ENCODE results near the gene CCL24. TPM values are rescaled to one million over a fixed set of nuclear protein-coding genes. Genes with fewer than 3 reads are reported as not detected.
"Not testable (repeated sequence)": the region's sequence is repeated elsewhere in the genome, so short reads cannot be mapped to it uniquely, and the experiment has no call there.

The CCL24 gene
- not detected in 2 replicates for total RNA-seq

GRCh38 chr7:75813781-75814236, at the start of gene CCL24:
Gene CCL24 (minus strand): TSS chr7:75813806. CDS start chr7:75813715, 91 bp downstream.
- TF ChIP-seq CTCF (conservative IDR thresholded peaks at IDR 0.05; ENCODE audit: low read depth, low read length): no peak
- no peak for DNase-seq (ENCODE audit: low read depth)

GRCh38 chr7:75861636-75862035, 48.0 kb upstream of the CCL24 start:
- TF ChIP-seq CTCF (conservative IDR thresholded peaks at IDR 0.05; ENCODE audit: low read depth, low read length): no peak
- no peak overlapping the region for H3K4me3 ChIP-seq (ENCODE audit: low read depth, low read length)

More at GRCh38 chr7:75813781-75814236, at the start of gene CCL24:
- H3K4me3 ChIP-seq (ENCODE audit: low read depth, low read length): no peak within 1 kb of the TSS

GRCh38 chr7:75858410-75858809, 44.8 kb upstream of the CCL24 start:
- no peak for DNase-seq (ENCODE audit: low read depth)
- H3K4me3 ChIP-seq (ENCODE audit: low read depth, low read length): no peak overlapping the region
- no peak for TF ChIP-seq CTCF (conservative IDR thresholded peaks at IDR 0.05; ENCODE audit: low read depth, low read length)

More at GRCh38 chr7:75861636-75862035, 48.0 kb upstream of the CCL24 start:
- no peak for DNase-seq (ENCODE audit: low read depth)

GRCh38 chr7:75856536-75856935, 42.9 kb upstream of the CCL24 start:
- no peak overlapping the region for H3K4me3 ChIP-seq (ENCODE audit: low read depth, low read length)
- TF ChIP-seq CTCF (conservative IDR thresholded peaks at IDR 0.05; ENCODE audit: low read depth, low read length): no peak
- DNase-seq (ENCODE audit: low read depth): no peak

- not testable (repeated sequence) for DNase-seq (ENCODE audit: low read depth); H3K4me3 ChIP-seq (ENCODE audit: low read depth, low read length)
Measured at GRCh38 chr7:75854813-75855345, 41.3 kb upstream of the CCL24 start.

- DNase-seq (ENCODE audit: low read depth): no peak
- no peak for TF ChIP-seq CTCF (conservative IDR thresholded peaks at IDR 0.05; ENCODE audit: low read depth, low read length)
- H3K4me3 ChIP-seq (ENCODE audit: low read depth, low read length): no peak overlapping the region
Measured at GRCh38 chr7:75854233-75854632, 40.6 kb upstream of the CCL24 start.

GRCh38 chr7:75850235-75850634, 36.6 kb upstream of the CCL24 start:
- no peak overlapping the region for H3K4me3 ChIP-seq (ENCODE audit: low read depth, low read length)
- DNase-seq (ENCODE audit: low read depth): no peak
- TF ChIP-seq CTCF (conservative IDR thresholded peaks at IDR 0.05; ENCODE audit: low read depth, low read length): no peak

Data from epithelial cell of proximal tubule (primary cell).